ENCODE data around the gene CARM1. TPM values are rescaled to one million over a fixed set of nuclear protein-coding genes. Genes with fewer than 3 reads are reported as not detected.
A peak's percentile ranks its signal among the peaks of the same experiment; 100 is the strongest.

CARM1 gene
- total RNA-seq, 2 donors from 2014 or later: 53.3 to 75.9 TPM

DNA sequence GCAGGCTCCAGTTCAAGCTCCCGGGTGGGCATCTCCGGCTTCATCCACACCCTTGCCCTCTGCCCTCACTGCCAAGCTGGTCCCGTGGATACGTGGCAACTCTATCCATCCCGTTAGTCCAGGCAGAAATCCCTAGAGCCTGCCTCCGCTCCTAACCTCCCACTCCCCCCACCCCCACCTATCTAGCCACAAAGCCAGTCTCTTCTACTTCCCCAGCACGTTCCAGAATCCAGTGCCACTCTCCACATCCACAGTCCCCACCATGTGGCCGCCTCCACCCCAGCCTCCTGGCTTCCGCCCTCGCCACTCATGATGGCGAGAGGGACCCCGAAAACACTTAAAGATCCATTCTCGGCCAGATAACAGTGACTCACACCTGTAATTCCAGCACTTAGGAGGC lies 53.2 kb downstream of the CARM1 start:
- intact Hi-C loops (cut with DNase I): no loop called here
- Histone ChIP-seq H3K4me3 (no peak overlapping the region), H3K36me3 (peaks cover 10% of the 10 kb centered on the region), H3K9ac (ENCODE audit: low read depth in 2 of 2, low read length in 2 of 2) (no peak overlapping the region), H3K4me1 (peaks cover 3% of the 10 kb centered on the region), H3K9me3 (no peaks in the 10 kb centered on the region), H3K27ac (no peak overlapping the region), H3K27me3 (no peaks in the 10 kb centered on the region)
- TF ChIP-seq, protein P1, sequence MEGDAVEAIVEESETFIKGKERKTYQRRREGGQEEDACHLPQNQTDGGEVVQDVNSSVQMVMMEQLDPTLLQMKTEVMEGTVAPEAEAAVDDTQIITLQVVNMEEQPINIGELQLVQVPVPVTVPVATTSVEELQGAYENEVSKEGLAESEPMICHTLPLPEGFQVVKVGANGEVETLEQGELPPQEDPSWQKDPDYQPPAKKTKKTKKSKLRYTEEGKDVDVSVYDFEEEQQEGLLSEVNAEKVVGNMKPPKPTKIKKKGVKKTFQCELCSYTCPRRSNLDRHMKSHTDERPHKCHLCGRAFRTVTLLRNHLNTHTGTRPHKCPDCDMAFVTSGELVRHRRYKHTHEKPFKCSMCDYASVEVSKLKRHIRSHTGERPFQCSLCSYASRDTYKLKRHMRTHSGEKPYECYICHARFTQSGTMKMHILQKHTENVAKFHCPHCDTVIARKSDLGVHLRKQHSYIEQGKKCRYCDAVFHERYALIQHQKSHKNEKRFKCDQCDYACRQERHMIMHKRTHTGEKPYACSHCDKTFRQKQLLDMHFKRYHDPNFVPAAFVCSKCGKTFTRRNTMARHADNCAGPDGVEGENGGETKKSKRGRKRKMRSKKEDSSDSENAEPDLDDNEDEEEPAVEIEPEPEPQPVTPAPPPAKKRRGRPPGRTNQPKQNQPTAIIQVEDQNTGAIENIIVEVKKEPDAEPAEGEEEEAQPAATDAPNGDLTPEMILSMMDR (IDR thresholded peaks at IDR 0.05): no peak
- DNase-seq: no peak

DNA sequence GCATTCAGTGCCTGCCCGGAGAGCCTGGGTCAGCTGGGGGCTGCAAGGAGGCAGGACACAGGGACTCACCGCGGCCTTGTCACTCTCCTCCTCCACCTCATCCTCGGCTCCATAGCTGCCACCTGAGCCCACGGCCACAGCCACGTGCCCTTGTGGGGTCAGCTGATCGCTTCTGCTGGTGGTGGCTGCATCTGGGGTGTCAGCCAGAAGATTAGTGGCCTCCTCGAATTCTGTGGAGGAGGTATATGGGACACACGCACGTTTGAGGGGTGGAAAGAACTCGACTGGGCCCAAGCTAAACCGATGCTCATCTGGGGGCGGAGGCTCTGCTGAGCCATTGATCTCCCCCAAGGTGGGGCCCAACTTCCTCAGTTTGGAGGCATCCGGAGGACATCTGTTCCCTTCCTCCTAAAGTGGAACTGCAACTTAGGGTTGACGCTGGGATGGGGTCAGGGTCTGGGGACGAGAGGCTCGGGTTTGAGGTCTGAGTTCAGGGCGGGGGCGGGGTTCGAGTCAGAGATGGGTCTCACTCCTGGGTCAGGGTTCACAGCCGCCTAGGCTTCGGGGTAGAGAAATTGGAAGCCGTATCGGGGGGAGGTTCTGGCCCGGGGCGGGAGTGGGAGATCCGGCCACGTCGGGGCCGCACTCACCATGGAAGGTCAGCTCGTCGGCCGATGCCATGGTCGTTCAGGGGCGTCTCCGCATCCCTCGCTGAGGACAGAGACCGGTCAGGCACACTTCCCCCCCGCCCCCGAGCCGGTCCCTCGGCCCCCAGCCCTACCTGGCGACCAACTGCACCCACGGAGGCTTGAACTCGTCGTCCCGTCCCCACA lies 56.6 kb downstream of the CARM1 start:
- H3K27ac ChIP-seq: peak overlapping the region; percentile 91
- H3K4me1 ChIP-seq: peaks cover 3% of the 10 kb centered on the region
- TF ChIP-seq, protein P1 (IDR thresholded peaks at IDR 0.05): no peak
- H3K27me3 ChIP-seq: no peaks in the 10 kb centered on the region
- intact Hi-C loops (cut with DNase I): loop anchor here (5.0 kb wide), 1 partner anchor 56 kb away; the partner anchor contains the start of gene CARM1
- no peaks in the 10 kb centered on the region for H3K9me3 ChIP-seq
- no peak for DNase-seq
- H3K4me3 ChIP-seq: peak overlapping the region; percentile 98
- H3K36me3 ChIP-seq: peaks cover 9% of the 10 kb centered on the region
- peak overlapping the region; percentile 56 to 62 for H3K9ac ChIP-seq (ENCODE audit: low read depth in 2 of 2, low read length in 2 of 2)

DNA sequence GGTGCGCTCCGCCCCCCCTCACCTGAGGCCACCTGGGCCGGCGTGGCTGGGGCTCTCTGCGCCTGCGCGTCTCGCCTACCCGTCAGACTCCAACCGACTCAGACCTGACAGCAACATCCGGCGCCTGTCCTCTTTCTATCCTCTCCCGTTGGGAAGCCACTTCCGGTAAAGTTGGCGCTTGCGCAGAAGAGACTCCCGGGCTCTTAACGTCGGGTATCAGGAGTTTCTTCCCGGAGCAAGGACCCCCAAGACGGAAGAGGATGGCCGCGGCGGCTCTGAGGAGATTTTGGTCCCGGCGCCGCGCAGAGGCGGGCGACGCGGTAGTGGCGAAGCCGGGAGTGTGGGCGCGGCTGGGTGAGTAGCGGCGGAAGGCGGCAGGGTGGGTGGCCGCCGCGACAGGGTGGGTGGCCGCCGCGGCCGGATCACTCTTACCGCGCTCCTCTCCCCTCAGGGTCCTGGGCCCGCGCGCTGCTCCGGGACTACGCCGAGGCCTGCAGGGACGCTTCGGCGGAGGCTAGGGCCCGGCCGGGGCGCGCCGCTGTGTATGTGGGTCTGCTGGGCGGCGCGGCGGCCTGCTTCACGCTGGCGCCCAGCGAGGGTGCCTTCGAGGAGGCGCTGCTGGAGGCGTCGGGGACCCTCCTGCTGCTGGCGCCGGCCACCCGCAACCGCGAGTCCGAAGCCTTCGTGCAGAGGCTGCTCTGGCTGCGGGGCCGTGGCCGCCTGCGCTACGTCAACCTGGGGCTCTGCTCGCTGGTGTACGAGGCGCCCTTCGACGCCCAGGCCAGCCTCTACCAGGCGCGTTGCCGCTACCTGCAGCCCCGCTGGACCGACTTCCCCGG lies 57.4 kb downstream of the CARM1 start, which contains the start of the genes TIMM29 and YIPF2:
TSS of gene TIMM29 (plus strand) at position 249 of the 839 bp plus-strand sequence. CDS start at position 261, 12 bp downstream.
TSS of gene YIPF2 (minus strand) at position 77 of the 839 bp plus-strand sequence. CDS start 229 bp downstream, outside the sequence.
- Histone ChIP-seq H3K4me3 (peak within 1 kb of the TSS; percentile 98), H3K27ac (peak within 1 kb of the TSS; percentile 91), H3K9me3 (no peaks in the 10 kb centered on the region), H3K9ac (ENCODE audit: low read depth in 2 of 2, low read length in 2 of 2) (peak within 1 kb of the TSS; percentile 62 to 72), H3K36me3 (peaks cover 6% of the 10 kb centered on the region), H3K4me1 (peaks cover 3% of the 10 kb centered on the region), H3K27me3 (no peaks in the 10 kb centered on the region)
- peak; percentile 99 for DNase-seq
- intact Hi-C loops (cut with DNase I): loop anchor here (5.0 kb wide), 1 partner anchor 56 kb away; the partner anchor contains the start of gene CARM1
- TF ChIP-seq, protein P1 (IDR thresholded peaks at IDR 0.05): no peak

DNA sequence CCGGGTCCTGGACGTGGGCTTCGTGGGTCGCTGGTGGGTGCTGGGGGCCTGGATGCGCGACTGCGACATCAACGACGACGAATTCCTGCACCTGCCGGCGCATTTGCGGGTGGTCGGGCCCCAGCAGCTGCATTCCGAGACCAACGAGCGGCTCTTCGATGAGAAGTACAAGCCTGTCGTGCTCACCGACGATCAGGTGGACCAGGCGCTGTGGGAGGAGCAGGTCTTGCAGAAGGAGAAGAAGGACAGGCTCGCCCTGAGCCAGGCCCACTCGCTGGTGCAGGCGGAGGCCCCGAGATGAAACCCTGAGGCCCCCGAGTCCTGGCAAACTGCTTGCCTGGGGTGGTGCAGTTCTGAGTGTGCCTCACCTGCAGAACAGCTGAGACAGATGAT lies 58.0 kb downstream of the CARM1 start:
- TF ChIP-seq, protein P1 (IDR thresholded peaks at IDR 0.05): no peak
- Histone ChIP-seq H3K9me3 (no peaks in the 10 kb centered on the region), H3K4me1 (peaks cover 3% of the 10 kb centered on the region), H3K36me3 (peaks cover 3% of the 10 kb centered on the region), H3K27ac (peak overlapping the region; percentile 91), H3K9ac (ENCODE audit: low read depth in 2 of 2, low read length in 2 of 2) (peak overlapping the region; percentile 62 to 72), H3K4me3 (peak overlapping the region; percentile 98), H3K27me3 (no peaks in the 10 kb centered on the region)
- DNase-seq: peak; percentile 43
- intact Hi-C loops (cut with DNase I): loop anchor here (5.0 kb wide), 1 partner anchor 57 kb away; the partner anchor contains the start of gene CARM1

DNA sequence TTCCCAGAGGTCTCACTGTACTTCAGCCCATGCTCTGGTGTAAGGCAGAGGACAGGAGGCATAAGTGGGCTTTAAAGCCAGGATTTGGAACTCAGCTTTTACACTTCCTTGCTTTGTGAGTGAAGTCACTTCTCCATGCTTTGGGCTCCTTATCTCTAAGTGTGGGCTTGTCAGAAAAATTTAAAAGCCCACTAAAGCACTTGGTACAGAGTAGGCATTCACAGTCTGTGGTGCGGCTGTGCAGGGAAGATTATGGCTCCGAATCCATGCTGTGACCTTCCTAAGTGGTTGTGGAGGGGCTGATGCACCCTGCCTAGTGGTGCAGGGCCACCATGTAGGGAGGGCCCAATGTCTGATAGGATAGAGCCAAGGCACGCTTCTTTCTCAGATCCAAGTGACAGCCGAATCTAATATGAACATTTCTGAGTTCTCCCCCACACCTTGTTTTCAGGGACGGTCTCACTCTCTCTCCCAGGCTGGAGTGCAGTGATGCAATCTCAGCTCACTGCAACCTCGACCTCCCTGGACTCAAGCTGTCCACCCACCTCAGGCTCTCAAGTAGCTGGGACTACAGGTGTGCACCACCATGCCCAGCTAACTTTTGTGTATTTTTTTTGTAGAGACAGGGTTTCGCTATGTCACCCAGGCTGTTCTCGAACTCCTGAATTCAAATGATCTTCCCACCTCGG lies 64.2 kb downstream of the CARM1 start:
- no peak overlapping the region for H3K4me3 ChIP-seq
- no peaks in the 10 kb centered on the region for H3K36me3 ChIP-seq
- TF ChIP-seq, protein P1 (IDR thresholded peaks at IDR 0.05): no peak
- H3K27me3 ChIP-seq: no peaks in the 10 kb centered on the region
- H3K27ac ChIP-seq: no peak overlapping the region
- DNase-seq: no peak
- no peaks in the 10 kb centered on the region for H3K4me1 ChIP-seq
- no peaks in the 10 kb centered on the region for H3K9me3 ChIP-seq
- H3K9ac ChIP-seq (ENCODE audit: low read depth in 2 of 2, low read length in 2 of 2): no peak overlapping the region
- intact Hi-C loops (cut with DNase I): no loop called here
